ENCODE measurements around the gene ZNF83.
"Not testable (repeated sequence)": the region's sequence is repeated elsewhere in the genome, so short reads cannot be mapped to it uniquely, and the experiment has no call there.

Gene ZNF83

GRCh38 chr19:52569638-52569999 lies 68.5 kb downstream of the ZNF83 start:
- DNase-seq (ENCODE audit: low read depth), result not testable (repeated sequence)

- no peak for DNase-seq (ENCODE audit: low read depth)
Measured at GRCh38 chr19:52567921-52568320, 70.2 kb downstream of the ZNF83 start.

- DNase-seq (ENCODE audit: low read depth), result no peak
Measured at GRCh38 chr19:52566588-52566987, 71.6 kb downstream of the ZNF83 start.

GRCh38 chr19:52566121-52566520 lies 72.0 kb downstream of the ZNF83 start:
- no peak for DNase-seq (ENCODE audit: low read depth)

All from GM04503 (cell line).